CD4-positive, alpha-beta T cell treated with Interleukin-15 for 1 hour (primary cell): Measurements from ENCODE around the gene PCNT.
"Not testable (repeated sequence)": the region's sequence is repeated elsewhere in the genome, so short reads cannot be mapped to it uniquely, and the experiment has no call there.

Experiments
- DNase-seq: peaks from one replicate; pipeline ENCODE4 v3.0.0-alpha.2; 2020

Gene PCNT

GRCh38 chr21:46428286-46428685, 104.3 kb downstream of the PCNT start:
- DNase-seq = no peak

- no peak for DNase-seq
These were observed 105.2 kb downstream of the PCNT start for GRCh38 chr21:46428987-46429710.

GRCh38 chr21:46429754-46430681, 106.1 kb downstream of the PCNT start:
- no peak for DNase-seq

- no peak for DNase-seq
These were observed 107.5 kb downstream of the PCNT start for GRCh38 chr21:46431448-46431847.

GRCh38 chr21:46431884-46432488, 108.0 kb downstream of the PCNT start:
- DNase-seq = peak; percentile 24

- not testable (repeated sequence) for DNase-seq
These were observed 109.2 kb downstream of the PCNT start for GRCh38 chr21:46433116-46433515.

- no peak for DNase-seq
These were observed 110.5 kb downstream of the PCNT start for GRCh38 chr21:46434322-46434958.

GRCh38 chr21:46435786-46436227, 111.9 kb downstream of the PCNT start:
- DNase-seq = no peak

GRCh38 chr21:46436621-46437020, 112.7 kb downstream of the PCNT start:
- DNase-seq = no peak

GRCh38 chr21:46437096-46437498, 113.1 kb downstream of the PCNT start:
- DNase-seq = no peak

GRCh38 chr21:46437511-46437910, 113.6 kb downstream of the PCNT start:
- no peak for DNase-seq

- DNase-seq = no peak
These were observed 114.3 kb downstream of the PCNT start for GRCh38 chr21:46438241-46438640.

- no peak for DNase-seq
These were observed 116.0 kb downstream of the PCNT start for GRCh38 chr21:46439906-46440305.

- DNase-seq = no peak
These were observed 117.4 kb downstream of the PCNT start for GRCh38 chr21:46441331-46441730.

GRCh38 chr21:46441961-46442498, 118.1 kb downstream of the PCNT start:
- no peak for DNase-seq

GRCh38 chr21:46442938-46443337, 119.0 kb downstream of the PCNT start:
- no peak for DNase-seq

GRCh38 chr21:46443910-46444309, 120.0 kb downstream of the PCNT start:
- no peak for DNase-seq

- DNase-seq = no peak
These were observed 124.2 kb downstream of the PCNT start for GRCh38 chr21:46448108-46448507.

GRCh38 chr21:46448855-46449254, 124.9 kb downstream of the PCNT start:
- DNase-seq = not testable (repeated sequence)

GRCh38 chr21:46452710-46453109, 128.8 kb downstream of the PCNT start:
- DNase-seq = no peak

GRCh38 chr21:46454142-46454541, 130.2 kb downstream of the PCNT start:
- no peak for DNase-seq

GRCh38 chr21:46454634-46455390, 130.9 kb downstream of the PCNT start:
- DNase-seq = no peak
